ENCODE measurements around the gene CDKN2C.

CDKN2C gene

GRCh38 chr1:50964863-50965262 lies 5.2 kb upstream of the CDKN2C start:
- no peak for DNase-seq (ENCODE audit: low spot score)
- in situ Hi-C loops (cut with MboI; ENCODE audit: low pct_unique_long_range_greater_than_20kb, low sequenced_read_pairs, unreplicated experiment), result no loop called here
- no peak for TF ChIP-seq CTCF (IDR thresholded peaks at IDR 0.05; ENCODE audit: extremely low read depth, insufficient read depth, missing control alignments)

- DNase-seq (ENCODE audit: low spot score), result no peak
- no peak for TF ChIP-seq CTCF (IDR thresholded peaks at IDR 0.05; ENCODE audit: extremely low read depth, insufficient read depth, missing control alignments)
- in situ Hi-C loops (cut with MboI; ENCODE audit: low pct_unique_long_range_greater_than_20kb, low sequenced_read_pairs, unreplicated experiment), result no loop called here
Observed at GRCh38 chr1:50966991-50967390, 3.1 kb upstream of the CDKN2C start.

DNA sequence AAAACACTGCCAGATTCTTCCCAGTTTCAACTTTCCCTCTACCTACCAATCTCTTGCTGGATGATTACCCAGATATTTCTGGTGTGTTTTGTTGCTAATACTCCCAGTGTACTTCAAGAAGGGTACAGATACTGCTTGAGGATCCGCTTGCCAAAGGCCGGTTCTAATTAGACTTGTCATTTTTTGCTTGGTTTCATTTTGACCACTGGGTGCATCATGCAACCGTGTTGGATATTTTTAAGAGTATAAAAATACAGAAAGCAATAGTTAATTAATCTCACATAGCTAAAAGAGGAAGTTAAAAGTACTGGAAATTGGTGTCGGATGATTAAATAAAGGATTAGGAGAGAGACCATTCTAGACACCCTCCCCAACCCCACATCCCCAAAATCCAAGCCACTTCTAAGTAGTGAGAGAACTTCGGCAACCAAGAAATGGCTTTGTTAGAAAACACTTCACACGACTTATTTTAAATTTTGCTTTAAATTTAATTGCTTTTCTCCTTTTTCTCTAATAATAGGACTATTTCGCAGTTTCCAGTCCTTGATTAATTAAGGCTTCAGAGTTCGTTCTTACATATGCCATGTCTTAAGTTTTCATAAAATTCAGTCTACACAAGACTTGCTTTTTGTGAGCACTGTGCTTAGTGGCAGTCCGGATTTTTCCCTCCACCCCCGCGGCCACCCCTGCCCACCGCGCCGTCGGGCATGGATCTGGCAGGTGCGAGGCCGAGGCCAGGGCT lies 2.5 kb upstream of the CDKN2C start:
- peak; percentile 45 for DNase-seq (ENCODE audit: low spot score)
- no peak for TF ChIP-seq CTCF (IDR thresholded peaks at IDR 0.05; ENCODE audit: extremely low read depth, insufficient read depth, missing control alignments)
- in situ Hi-C loops (cut with MboI; ENCODE audit: low pct_unique_long_range_greater_than_20kb, low sequenced_read_pairs, unreplicated experiment), result no loop called here

DNA sequence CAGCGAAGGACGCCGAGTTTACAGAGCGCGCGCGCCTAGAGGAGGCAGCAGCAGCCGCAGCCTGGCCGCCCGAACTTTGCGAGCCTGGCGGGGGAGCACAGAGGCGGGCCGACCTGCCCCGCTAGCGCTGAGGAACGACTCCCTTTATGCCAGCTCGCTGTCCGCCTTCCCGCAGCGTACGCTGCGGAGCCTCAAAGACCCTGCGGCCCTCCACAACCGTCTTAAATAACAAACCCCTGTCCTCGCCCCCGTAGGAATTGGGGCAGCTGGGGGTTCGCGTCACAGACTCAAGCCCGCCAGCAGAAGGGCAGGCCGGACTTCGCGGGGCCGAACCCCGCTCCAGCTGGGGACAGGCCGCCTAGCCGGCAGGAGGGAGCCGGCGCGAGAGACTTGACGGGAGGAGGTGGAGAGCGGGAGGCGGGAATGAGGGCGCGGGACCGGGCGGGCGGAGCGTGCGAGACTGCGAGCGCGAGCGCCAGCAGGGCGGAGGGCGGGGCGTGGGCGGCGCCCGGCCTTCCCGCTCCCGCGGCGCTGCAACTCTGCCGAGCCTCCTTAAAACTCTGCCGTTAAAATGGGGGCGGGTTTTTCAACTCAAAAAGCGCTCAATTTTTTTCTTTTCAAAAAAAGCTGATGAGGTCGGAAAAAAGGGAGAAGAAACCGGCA lies 1.8 kb upstream of the CDKN2C start:
- in situ Hi-C loops (cut with MboI; ENCODE audit: low pct_unique_long_range_greater_than_20kb, low sequenced_read_pairs, unreplicated experiment), result no loop called here
- DNase-seq (ENCODE audit: low spot score), result peak; percentile 90
- TF ChIP-seq CTCF (IDR thresholded peaks at IDR 0.05; ENCODE audit: extremely low read depth, insufficient read depth, missing control alignments), result peak; percentile 61

DNA sequence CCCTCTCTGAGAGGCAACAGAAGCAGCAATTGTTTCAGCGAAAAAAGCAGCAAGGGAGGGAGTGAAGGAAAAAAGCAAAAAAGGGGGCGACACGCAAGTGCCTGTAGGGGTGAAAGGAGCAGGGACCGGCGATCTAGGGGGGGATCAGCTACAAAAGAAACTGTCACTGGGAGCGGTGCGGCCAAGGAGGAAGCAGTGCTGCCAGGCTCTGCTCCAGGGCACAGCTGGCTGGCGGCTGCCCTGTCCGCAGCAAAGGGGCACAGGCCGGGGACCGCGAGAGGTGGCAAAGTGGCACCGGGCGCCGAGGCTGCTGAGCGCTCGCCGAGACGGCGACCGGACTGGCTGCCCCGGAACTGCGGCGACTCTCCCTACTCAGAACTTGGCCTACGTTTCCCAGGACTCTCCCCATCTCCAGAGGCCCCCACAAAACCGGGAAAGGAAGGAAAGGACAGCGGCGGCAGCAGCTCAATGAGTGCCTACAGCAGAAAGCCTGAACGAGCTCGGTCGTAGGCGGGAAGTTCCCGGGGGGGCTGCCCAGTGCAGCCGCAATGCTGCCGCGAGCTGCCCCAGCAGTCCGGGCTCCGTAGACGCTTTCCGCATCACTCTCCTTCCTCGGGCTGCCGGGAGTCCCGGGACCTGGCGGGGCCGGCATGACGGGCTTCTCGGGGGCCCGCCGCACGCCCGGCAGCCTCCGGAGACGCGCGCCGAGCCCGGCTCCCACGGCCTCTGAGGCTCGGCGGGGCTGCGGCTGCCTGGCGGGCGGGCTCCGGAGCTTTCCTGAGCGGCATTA lies 1.0 kb upstream of the CDKN2C start:
- in situ Hi-C loops (cut with MboI; ENCODE audit: low pct_unique_long_range_greater_than_20kb, low sequenced_read_pairs, unreplicated experiment), result no loop called here
- peak; percentile 67 for DNase-seq (ENCODE audit: low spot score)
- TF ChIP-seq CTCF (IDR thresholded peaks at IDR 0.05; ENCODE audit: extremely low read depth, insufficient read depth, missing control alignments), result no peak

GRCh38 chr1:50970509-50970887 lies 453 bp downstream of the CDKN2C start:
- in situ Hi-C loops (cut with MboI; ENCODE audit: low pct_unique_long_range_greater_than_20kb, low sequenced_read_pairs, unreplicated experiment), result no loop called here
- DNase-seq (ENCODE audit: low spot score), result no peak
- no peak for TF ChIP-seq CTCF (IDR thresholded peaks at IDR 0.05; ENCODE audit: extremely low read depth, insufficient read depth, missing control alignments)

Measured in GM13977 (cell line).